Activated CD8-positive, alpha-beta memory T cell treated with anti-CD3 and anti-CD28 coated beads, Interleukin-2, amount 50 U/mL, for 4 hours (primary cell): Measurements from ENCODE around the gene MPL.

Experiments used
- DNase-seq: peaks from one replicate; pipeline ENCODE4 v3.0.0-alpha.2; 2020

The MPL gene

DNA sequence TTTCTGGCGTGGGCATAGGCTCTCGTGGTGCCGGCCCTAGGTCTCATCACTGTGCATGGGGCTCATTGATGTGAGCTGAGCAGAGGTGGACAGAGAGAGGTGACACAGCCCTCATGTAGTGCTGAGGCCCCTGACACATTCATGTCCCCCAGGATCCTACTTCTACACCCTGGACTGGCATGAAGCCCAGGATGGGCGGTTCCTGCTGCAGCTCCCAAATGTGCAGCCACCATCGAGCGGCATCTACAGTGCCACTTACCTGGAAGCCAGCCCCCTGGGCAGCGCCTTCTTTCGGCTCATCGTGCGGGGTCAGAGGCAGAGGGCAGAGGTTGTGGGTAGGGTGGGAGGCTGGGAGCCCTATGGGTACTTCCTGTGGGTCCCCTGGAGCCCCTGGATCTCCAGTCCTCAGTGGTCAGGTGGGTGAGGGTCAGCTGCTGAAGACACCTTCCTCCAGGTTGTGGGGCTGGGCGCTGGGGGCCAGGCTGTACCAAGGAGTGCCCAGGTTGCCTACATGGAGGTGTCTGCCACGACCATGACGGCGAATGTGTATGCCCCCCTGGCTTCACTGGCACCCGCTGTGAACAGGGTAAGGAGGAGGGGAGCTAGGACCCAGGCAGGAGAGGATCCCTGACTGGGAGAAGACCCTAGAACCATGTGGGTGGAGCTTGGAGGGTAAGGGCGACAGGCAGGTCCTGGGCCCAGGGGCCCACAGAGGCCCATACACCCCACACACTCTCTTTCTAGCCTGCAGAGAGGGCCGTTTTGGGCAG is 30.7 kb upstream of the MPL start:
- DNase-seq, result no peak

- DNase-seq, result no peak
Measured at GRCh38 chr1:43307458-43308158, 30.0 kb upstream of the MPL start.

DNA sequence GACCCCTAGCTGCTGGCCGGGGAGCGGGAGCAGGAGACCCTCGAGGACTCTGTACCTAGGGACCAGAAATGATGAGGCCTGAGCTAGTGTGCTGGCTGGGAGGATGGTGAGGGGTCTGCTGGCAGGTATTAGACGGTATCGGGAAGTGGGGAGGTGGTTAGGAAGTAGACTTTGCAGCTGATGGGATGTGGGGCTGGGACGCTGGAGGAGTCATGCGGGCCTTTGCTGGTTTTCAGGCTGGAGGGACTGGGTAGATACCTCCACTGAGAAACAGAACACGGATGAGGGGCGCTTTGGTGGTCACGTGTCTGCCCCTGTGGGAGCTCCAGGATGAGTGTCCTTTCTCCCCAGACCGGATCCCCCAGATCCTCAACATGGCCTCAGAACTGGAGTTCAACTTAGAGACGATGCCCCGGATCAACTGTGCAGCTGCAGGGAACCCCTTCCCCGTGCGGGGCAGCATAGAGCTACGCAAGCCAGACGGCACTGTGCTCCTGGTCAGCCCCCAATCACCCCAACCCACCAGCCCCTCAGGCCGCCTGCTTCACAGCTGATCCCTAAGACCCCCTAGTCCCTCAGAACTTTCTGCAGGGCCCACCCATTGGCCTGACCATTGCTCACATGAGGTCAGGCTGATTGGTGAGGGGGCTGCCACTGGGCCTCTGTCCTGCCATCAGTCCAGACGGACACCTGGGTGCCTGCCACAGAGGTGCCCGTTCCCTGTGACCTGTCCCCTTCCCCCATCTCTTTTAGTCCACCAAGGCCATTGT is 28.8 kb upstream of the MPL start:
- no peak for DNase-seq

DNA sequence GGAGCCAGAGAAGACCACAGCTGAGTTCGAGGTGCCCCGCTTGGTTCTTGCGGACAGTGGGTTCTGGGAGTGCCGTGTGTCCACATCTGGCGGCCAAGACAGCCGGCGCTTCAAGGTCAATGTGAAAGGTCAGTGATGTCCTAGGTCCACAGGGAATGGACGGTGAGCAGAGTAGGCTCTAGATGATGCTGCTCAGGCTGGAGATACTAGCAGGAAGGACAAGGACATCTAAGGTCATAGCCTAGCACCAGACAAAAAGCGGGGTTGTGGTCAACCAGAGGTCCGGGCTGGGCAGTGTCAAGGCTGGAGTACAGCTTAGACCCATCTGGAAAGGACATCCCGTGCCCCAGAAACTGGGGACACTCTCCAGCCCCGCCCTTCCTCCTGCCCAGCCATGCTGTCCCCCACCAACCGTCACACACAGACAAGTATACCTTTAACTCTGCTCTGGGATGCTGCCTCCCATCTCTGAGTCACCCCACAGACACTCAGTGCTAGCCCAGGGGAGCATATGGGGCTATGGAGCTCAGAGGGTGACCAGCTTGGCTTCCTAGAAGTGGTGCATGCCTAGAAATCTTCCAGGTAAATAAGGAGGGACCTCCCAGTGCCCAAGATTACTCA is 28.1 kb upstream of the MPL start:
- no peak for DNase-seq

DNA sequence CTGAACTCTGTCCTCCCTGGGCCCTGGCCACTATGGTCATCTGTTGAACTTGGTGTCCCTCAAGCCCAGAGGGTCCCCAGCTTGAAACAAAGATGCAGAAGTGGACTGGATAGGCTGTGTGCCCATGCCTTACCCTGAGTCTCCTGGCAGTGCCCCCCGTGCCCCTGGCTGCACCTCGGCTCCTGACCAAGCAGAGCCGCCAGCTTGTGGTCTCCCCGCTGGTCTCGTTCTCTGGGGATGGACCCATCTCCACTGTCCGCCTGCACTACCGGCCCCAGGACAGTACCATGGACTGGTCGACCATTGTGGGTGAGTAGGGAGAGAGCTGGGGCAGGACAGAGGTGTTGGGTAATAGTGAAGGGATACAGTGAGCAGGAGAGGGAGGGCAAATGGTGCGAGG is 26.1 kb upstream of the MPL start:
- DNase-seq, result no peak

DNA sequence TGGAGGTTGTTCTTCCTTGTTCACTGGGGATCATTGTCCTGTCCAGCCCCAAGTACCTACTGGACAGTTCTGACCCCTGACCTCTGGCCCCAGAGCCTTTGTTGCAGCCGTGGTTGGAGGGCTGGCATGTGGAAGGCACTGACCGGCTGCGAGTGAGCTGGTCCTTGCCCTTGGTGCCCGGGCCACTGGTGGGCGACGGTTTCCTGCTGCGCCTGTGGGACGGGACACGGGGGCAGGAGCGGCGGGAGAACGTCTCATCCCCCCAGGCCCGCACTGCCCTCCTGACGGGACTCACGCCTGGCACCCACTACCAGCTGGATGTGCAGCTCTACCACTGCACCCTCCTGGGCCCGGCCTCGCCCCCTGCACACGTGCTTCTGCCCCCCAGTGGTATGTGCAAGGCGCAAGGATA is 25.4 kb upstream of the MPL start:
- no peak for DNase-seq

DNA sequence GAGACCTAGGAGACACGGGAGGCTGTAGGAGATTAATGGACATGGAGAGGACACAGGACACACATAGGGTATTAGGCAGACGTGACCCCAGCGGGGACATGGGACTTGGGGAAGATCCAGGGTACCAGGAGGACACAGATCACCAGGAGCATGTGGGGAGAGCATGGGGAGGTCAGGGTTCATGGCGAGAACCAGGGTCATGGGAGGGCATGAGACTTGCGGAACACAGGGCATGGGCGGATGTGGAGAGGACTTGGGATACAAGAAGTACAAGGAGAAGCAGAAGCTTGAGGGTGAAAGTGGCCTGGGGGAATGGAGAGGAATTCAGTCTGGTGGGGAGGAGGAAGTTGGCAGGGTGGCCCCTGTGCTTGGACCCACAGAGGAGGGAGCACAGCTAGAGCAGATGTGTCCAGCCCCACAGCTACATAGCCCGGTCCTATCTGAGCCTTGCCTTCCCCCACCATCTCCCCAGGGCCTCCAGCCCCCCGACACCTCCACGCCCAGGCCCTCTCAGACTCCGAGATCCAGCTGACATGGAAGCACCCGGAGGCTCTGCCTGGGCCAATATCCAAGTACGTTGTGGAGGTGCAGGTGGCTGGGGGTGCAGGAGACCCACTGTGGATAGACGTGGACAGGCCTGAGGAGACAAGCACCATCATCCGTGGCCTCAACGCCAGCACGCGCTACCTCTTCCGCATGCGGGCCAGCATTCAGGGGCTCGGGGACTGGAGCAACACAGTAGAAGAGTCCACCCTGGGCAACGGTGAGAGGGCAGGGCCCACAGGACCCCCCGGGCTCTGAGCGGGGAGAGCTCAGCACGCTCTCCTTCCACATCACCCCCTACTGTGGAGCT is 24.7 kb upstream of the MPL start:
- DNase-seq, result no peak

- no peak for DNase-seq
Measured at GRCh38 chr1:43313771-43314170, 23.8 kb upstream of the MPL start.

DNA sequence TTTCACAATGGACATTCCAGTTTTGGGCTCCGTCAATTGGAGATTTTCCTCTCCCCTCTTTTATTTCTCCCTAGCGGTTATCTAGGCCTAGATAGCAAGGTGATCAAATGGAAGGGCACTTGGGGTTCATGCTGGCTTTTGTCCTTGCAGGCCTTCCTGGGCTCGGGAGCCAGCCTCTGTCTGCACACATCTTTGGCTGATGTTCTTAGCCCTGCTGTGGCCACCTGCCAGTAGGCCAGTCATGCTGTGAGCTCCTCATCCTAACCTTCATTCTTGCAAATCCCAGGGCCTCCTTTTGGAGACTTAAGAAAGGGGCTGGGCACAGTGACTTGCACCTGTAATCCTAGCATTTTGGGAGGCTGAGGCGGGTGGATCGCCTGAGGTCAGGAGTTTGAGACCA is 23.4 kb upstream of the MPL start:
- DNase-seq, result no peak

- DNase-seq, result no peak
Measured at GRCh38 chr1:43315481-43315880, 22.1 kb upstream of the MPL start.

DNA sequence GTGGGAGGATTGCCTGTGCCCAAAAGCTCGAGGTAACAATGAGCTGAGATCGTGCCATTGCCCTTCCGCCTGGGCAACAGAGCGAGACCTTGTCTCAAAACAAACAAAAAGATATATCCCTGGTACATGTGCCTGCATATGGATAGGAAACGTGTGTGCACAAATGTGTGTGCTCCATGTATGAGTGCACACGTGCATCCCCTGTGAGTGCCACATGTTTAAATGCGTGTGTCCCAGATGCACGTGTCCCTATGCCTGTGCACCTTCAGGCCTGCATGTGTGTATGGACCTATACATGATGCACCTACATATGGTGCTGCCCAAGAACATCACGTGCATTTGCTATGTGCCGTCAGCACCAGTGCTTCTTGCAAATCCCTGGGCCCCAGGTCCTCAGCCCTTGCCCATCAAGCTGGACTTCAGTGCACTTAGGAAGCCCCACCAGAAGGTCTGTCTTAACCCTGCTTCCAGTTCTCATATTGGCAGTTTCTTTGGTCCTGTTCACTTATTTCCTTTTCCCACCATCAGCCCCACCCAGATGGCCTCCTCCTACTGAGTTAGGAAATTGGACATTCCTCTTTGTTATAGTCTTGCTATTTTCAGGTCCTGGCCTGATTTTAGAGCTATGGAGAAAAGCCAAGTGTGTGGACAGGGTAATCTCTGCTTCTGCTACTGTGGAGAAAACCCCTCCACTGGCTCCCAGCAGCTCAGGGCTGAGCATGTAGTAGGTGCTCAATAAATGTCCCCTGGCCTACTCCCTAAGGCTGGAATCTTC is 21.5 kb upstream of the MPL start:
- no peak for DNase-seq

- no peak for DNase-seq
Measured at GRCh38 chr1:43316738-43317520, 20.7 kb upstream of the MPL start.

DNA sequence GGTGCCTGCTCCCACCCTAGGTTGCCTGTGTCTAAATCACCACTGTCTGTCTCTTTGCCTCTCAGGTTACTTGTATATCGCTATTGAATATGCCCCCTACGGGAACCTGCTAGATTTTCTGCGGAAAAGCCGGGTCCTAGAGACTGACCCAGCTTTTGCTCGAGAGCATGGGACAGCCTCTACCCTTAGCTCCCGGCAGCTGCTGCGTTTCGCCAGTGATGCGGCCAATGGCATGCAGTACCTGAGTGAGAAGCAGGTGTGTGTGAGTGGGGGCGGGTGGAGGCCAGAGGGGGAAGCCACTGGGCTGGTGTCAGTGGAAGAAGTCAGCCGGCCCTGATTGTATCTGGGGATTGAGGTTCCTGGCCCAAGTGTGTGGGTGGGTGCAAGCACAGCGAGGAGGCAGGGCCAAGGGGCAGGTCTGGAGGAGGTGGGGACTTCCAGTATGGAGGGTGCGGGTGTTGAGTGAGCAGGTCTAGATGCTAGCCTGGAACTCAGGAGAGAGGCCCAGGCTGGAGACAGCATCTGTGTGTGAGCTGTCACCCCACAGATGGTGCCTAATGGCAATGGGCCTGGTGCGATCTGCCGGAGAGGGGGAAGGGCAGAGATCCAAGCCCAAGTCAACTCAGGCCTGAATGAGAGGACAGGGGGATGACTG is 19.7 kb upstream of the MPL start:
- DNase-seq, result no peak

- DNase-seq, result no peak
Measured at GRCh38 chr1:43318831-43319230, 18.8 kb upstream of the MPL start.

DNA sequence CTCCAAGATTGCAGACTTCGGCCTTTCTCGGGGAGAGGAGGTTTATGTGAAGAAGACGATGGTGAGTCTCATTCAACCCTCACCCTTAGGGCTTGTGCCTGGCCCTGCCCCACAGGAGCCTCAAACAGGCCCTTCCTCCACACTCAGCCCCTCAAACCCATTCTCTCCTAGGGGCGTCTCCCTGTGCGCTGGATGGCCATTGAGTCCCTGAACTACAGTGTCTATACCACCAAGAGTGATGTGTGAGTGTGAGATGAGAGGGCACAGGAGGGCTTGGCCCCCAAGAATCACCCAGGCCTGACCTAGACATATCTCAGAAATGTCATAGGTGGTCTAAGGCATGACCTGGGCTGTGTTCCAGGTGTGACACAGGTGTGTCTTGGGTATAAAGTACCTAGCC is 18.3 kb upstream of the MPL start:
- no peak for DNase-seq

- no peak for DNase-seq
Measured at GRCh38 chr1:43319766-43320165, 17.9 kb upstream of the MPL start.

DNA sequence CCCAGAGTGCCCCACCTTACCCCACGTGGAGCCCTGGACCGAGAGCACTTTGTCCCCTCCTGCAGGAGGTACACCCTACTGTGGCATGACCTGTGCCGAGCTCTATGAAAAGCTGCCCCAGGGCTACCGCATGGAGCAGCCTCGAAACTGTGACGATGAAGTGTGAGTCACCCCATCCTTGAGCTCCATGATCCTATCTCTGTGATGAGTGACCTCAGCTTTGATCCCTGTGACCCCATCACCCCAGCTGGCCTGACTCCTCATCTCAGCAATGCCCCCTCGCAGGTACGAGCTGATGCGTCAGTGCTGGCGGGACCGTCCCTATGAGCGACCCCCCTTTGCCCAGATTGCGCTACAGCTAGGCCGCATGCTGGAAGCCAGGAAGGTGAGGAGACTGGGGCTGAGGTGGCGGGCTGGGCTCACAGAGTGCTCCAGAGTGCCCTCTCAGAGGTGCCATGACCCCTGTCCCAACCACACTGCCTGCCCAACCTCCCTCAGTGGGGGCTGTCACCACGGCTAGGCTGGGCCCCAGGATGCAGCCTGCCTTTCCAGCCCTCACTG is 16.2 kb upstream of the MPL start:
- DNase-seq, result no peak

GRCh38 chr1:43322506-43322905 is 15.1 kb upstream of the MPL start:
- no peak for DNase-seq

GRCh38 chr1:43324810-43325209 is 12.8 kb upstream of the MPL start:
- no peak for DNase-seq

- DNase-seq, result no peak
Measured at GRCh38 chr1:43325381-43325780, 12.2 kb upstream of the MPL start.
